ENCODE data around the gene OTOP3.
"Not testable (repeated sequence)": the region's sequence is repeated elsewhere in the genome, so short reads cannot be mapped to it uniquely, and the experiment has no call there.

OTOP3 gene, protein sequence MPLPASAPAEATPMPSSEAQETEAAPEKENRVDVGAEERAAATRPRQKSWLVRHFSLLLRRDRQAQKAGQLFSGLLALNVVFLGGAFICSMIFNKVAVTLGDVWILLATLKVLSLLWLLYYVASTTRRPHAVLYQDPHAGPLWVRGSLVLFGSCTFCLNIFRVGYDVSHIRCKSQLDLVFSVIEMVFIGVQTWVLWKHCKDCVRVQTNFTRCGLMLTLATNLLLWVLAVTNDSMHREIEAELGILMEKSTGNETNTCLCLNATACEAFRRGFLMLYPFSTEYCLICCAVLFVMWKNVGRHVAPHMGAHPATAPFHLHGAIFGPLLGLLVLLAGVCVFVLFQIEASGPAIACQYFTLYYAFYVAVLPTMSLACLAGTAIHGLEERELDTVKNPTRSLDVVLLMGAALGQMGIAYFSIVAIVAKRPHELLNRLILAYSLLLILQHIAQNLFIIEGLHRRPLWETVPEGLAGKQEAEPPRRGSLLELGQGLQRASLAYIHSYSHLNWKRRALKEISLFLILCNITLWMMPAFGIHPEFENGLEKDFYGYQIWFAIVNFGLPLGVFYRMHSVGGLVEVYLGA

DNA sequence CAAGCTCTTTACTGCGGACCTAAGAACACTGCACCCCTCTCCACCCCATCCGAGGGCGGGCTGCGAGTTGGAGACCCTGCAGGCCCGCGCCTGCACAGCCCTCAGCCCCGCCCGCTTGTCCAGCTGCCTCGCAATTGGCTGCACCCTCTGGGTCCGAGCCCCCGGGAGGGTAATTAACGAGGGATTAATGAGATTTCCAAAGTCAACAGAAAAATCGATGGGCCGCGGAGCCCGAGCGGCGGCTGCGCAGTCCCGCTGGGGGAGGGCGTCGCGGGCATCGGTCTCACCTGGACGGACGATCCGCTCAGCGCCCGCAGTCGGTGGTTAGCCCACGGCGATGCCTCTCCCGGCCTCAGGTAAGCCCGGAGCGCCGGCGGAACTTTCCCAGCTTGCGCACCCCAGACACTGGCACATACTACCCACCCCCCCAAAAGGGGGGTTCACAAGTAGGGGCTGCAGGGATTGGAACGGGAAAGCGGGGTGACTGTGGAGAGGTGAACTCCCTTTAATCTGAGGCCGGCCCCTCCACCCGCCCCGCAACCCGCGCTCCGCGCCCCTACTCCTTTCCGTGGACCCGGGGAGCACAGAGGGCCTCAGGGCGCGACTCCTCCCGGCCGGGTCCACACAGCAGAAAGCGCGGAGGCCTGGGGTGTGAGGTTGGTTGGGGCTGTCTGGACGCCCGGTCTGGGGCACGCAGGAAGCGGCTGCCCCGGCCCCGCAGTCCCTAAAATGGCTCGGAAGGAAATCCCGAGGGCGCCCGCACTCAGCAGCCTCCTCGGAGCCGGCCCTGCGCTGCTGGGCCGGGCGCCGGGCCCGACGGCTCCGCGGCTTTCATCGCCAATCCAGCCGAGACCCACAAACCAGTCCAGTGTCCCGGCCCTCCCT, at the start of gene OTOP3:
TSS of gene OTOP3 (plus strand) at position 314 of the 885 bp plus-strand sequence. CDS start at position 338, 24 bp downstream.
- DNase-seq, result no peak

GRCh38 chr17:74888469-74888868, 47.2 kb upstream of the OTOP3 start:
- no peak for DNase-seq

DNA sequence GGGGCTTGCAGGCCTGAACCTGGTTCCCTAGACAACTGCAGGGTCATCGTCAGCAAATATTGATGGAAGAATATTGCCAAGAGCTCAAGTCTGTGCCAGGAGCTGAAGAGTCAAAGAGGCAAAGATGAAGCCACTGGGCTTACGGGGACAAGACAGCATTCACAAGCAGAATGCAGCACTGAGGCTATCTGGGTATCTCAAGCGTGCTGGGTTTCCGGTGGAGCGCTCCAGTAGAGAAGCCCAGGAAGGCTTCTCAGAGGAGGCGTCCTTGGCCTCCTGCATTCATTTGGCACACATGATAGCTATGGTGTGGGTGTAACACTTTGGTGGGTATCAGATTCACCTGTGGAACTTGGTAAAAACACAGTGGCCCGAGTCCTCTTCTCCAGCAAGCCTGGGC, 45.1 kb upstream of the OTOP3 start:
- DNase-seq, result no peak

DNA sequence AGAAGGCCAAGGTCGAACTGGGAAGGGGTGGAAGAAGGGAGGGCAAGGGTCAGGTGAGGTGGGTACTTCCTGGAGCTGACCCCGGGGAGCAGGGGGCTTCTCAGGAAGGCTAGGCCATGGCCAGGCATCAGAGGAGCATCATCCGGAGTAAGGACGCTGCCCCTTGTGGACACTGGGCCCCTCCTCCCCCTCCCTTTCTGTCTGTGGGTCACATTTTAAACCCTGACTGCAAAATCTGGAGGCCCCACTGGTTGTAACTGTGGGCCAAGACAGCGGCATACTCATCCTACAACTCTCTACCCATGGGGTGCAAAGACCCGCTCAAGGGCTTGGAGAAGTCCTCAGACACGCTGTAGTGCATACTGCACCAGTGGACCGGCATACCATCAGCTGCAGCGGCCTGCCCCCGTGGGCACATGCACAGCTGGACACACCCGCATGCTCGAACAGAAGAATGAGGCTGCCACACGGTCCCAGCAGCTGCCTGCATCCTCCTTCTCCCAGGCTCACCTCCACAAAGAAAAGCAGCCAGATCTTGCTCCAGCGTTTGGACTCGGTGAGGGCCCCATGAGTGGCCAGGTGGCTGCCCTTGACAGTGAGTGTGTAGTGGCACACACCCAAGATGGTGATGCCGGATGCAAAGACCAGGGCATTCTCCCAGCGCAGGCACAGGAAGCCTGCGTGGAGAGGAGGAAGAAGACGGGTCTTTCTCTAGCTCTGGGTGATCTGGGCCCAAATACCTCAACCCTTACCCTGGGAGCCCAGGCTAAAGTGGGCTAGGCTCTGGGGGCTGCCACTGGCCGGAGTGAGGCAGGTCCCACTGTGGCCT, 43.5 kb upstream of the OTOP3 start:
- no peak for DNase-seq

- DNase-seq, result no peak
Measured at GRCh38 chr17:74892974-74893911, 42.5 kb upstream of the OTOP3 start, which contains the start of gene FADS6. Gene FADS6 (minus strand): TSS chr17:74893633. CDS start chr17:74893595, 38 bp downstream.

- DNase-seq, result no peak
Measured at GRCh38 chr17:74893936-74894671, 41.6 kb upstream of the OTOP3 start.

GRCh38 chr17:74898376-74898946, 37.2 kb upstream of the OTOP3 start:
- no peak for DNase-seq

- DNase-seq, result no peak
Measured at GRCh38 chr17:74900208-74900607, 35.5 kb upstream of the OTOP3 start.

GRCh38 chr17:74901353-74902135, 34.2 kb upstream of the OTOP3 start:
- DNase-seq, result no peak

GRCh38 chr17:74903034-74903433, 32.7 kb upstream of the OTOP3 start:
- no peak for DNase-seq

DNA sequence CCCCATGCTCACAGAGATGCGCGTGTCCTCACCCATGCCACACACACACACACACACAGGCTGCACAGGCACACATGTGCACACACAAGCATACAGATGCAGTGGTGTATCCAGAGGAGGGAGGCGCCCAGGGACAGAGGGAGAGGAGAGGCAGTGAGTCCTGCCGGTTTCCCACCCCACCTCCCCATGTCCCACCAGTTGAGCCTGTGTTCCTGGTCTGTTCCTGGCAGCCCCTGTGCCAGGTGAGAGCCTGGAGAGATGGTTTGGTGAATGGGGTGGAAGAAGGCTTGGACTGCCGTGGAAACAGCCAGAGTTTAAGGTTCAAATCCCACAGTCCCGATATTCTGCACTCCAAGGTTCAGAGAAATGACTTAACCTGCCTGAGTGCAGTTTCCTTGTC, 32.0 kb upstream of the OTOP3 start:
- DNase-seq, result no peak

GRCh38 chr17:74904687-74905409, 30.9 kb upstream of the OTOP3 start:
- no peak for DNase-seq

- not testable (repeated sequence) for DNase-seq
Measured at GRCh38 chr17:74906214-74906793, 29.4 kb upstream of the OTOP3 start.

GRCh38 chr17:74907012-74907411, 28.7 kb upstream of the OTOP3 start:
- no peak for DNase-seq

DNA sequence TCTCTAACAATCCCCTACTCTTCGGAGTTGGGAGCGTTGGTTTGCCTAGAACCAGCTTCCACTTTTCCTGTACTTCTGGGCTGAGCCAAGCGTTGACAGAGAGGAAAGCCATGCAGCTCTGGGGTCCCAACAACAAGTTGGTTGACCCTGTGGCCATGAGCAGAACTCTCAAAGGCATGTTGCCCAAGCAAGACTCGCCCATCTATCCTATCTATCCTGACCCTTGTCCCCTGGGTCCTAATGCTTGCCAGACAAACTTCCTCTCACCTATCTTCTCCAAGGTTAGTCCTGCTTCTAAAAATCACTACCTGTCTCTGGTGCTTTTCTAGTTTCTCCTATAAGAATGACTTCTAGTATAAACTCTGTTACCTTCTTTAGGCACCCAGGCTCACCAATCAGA, 26.6 kb upstream of the OTOP3 start:
- not testable (repeated sequence) for DNase-seq

- DNase-seq, result not testable (repeated sequence)
Measured at GRCh38 chr17:74911423-74911822, 24.3 kb upstream of the OTOP3 start.

DNA sequence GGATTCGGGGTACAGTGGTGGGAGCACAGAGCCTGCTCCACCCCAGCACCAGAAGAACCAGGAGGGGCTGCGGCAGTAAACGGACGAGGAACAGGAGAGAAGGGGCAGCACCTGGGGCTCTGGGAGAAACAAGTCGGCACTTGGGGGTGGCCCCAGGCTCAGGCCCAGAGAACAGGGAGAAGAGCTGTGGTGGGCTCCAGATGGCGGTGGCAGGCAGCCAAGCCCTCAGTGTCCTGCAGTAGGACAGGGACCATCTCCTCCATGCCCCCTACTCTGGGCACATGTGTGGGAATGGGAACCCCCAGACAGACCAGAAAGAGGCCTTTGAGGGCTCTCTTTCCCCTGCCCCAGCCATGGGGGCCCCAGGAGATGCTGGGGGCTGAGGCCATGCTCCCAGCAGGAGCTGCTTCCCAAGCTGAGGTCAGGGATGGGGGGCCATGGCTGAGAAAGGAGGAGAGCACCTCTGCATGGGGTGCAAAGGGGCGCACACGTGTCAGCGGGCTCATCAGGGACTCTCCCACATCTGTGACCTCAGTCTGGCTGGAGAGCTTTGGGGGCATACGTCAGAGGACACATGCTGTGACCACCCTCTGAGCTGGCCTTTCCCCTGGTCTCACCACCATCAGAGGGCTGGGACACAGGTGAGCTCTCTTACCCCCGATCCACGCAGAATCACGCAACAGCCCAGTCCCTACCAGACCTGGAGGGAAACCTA, 19.4 kb upstream of the OTOP3 start:
- no peak for DNase-seq

DNA sequence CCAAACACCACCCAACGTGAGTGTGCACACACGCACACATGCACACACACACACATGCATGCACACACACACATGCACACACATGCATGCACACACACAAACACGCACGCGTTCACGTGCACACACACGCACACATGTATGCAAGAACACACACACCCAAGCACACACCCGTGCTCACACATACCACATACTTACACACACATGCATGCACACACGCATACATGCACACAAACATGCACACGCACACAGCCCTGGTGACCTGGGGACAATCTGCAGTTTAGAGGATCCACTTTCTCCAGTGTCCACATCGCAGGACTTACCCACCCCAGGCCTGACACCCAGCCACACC, 18.9 kb upstream of the OTOP3 start:
- no peak for DNase-seq

All from DMS153 (cell line).